ENCODE data around the gene SERPIND1. TPM values are rescaled to one million over a fixed set of nuclear protein-coding genes. Genes with fewer than 3 reads are reported as not detected.

Gene SERPIND1
- polyA plus RNA-seq, 1 donor from 2014 or later = not detected

- Histone ChIP-seq H4K20me1 (ENCODE audit: insufficient read depth) (no peaks in the 10 kb centered on the region), H3F3A (ENCODE audit: insufficient read depth, low read length, poor library complexity, severe bottlenecking) (no peaks in the 10 kb centered on the region), H2AFZ (ENCODE audit: low read depth, low read length) (no peak overlapping the region), H3K9ac (ENCODE audit: low read length) (no peak overlapping the region), H3K27me3 (ENCODE audit: insufficient read depth, low read depth, low read length) (no peaks in the 10 kb centered on the region), H3K9me3 (ENCODE audit: low read length) (no peaks in the 10 kb centered on the region), H3K36me3 (ENCODE audit: insufficient read depth, low read length) (peaks cover 26% of the 10 kb centered on the region), H3K9me2 (ENCODE audit: insufficient read depth, low read length) (no peaks in the 10 kb centered on the region), H3K27ac (ENCODE audit: low read length) (no peak overlapping the region), H3K4me3 (ENCODE audit: low read length) (no peak overlapping the region), H3K4me2 (ENCODE audit: low read length) (no peak overlapping the region), H3K79me2 (replicated peaks; ENCODE audit: insufficient read depth, low read length) (no peaks in the 10 kb centered on the region)
- TF ChIP-seq RAD21 (conservative IDR thresholded peaks at IDR 0.05) (no peak), TAF1 (IDR thresholded peaks at IDR 0.05; ENCODE audit: low read depth) (no peak), EZH2 (IDR thresholded peaks at IDR 0.05; ENCODE audit: borderline replicate concordance, insufficient read depth, low read length, poor library complexity, severe bottlenecking) (no peak), SMC3 (conservative IDR thresholded peaks at IDR 0.05; ENCODE audit: poor library complexity) (no peak), MXI1 (conservative IDR thresholded peaks at IDR 0.05; ENCODE audit: poor library complexity, severe bottlenecking) (no peak), POLR2AphosphoS5 (IDR thresholded peaks at IDR 0.05) (no peak), REST (IDR thresholded peaks at IDR 0.05; ENCODE audit: borderline replicate concordance) (no peak), EP300 (conservative IDR thresholded peaks at IDR 0.05; ENCODE audit: poor library complexity, severe bottlenecking) (no peak), CTCF (IDR thresholded peaks at IDR 0.05; ENCODE audit: poor library complexity, severe bottlenecking) (no peak)
These were observed 36.7 kb downstream of the SERPIND1 start for GRCh38 chr22:20810645-20811044.

- no peak overlapping the region for H3K4me2 ChIP-seq (ENCODE audit: low read length)
- no peaks in the 10 kb centered on the region for H3K27me3 ChIP-seq (ENCODE audit: insufficient read depth, low read depth, low read length)
- H2AFZ ChIP-seq (ENCODE audit: low read depth, low read length) = no peak overlapping the region
- no peak overlapping the region for H3K4me3 ChIP-seq (ENCODE audit: low read length)
- no peaks in the 10 kb centered on the region for H3F3A ChIP-seq (ENCODE audit: insufficient read depth, low read length, poor library complexity, severe bottlenecking)
- no peaks in the 10 kb centered on the region for H3K9me2 ChIP-seq (ENCODE audit: insufficient read depth, low read length)
- H4K20me1 ChIP-seq (ENCODE audit: insufficient read depth) = no peaks in the 10 kb centered on the region
- H3K9me3 ChIP-seq (ENCODE audit: low read length) = no peaks in the 10 kb centered on the region
- TF ChIP-seq TAF1 (IDR thresholded peaks at IDR 0.05; ENCODE audit: low read depth) (no peak), RAD21 (conservative IDR thresholded peaks at IDR 0.05) (no peak), REST (IDR thresholded peaks at IDR 0.05; ENCODE audit: borderline replicate concordance) (no peak), EP300 (conservative IDR thresholded peaks at IDR 0.05; ENCODE audit: poor library complexity, severe bottlenecking) (no peak), MXI1 (conservative IDR thresholded peaks at IDR 0.05; ENCODE audit: poor library complexity, severe bottlenecking) (no peak), POLR2AphosphoS5 (IDR thresholded peaks at IDR 0.05) (no peak), EZH2 (IDR thresholded peaks at IDR 0.05; ENCODE audit: borderline replicate concordance, insufficient read depth, low read length, poor library complexity, severe bottlenecking) (no peak), CTCF (IDR thresholded peaks at IDR 0.05; ENCODE audit: poor library complexity, severe bottlenecking) (no peak), SMC3 (conservative IDR thresholded peaks at IDR 0.05; ENCODE audit: poor library complexity) (no peak)
- no peak overlapping the region for H3K9ac ChIP-seq (ENCODE audit: low read length)
- no peaks in the 10 kb centered on the region for H3K79me2 ChIP-seq (replicated peaks; ENCODE audit: insufficient read depth, low read length)
- H3K27ac ChIP-seq (ENCODE audit: low read length) = no peak overlapping the region
- H3K36me3 ChIP-seq (ENCODE audit: insufficient read depth, low read length) = peaks cover 27% of the 10 kb centered on the region
These were observed 37.3 kb downstream of the SERPIND1 start for GRCh38 chr22:20811171-20811570.
